ENCODE data around the gene ARHGEF18. TPM values are rescaled to one million over a fixed set of nuclear protein-coding genes. Genes with fewer than 3 reads are reported as not detected.
"Not testable (repeated sequence)": the region's sequence is repeated elsewhere in the genome, so short reads cannot be mapped to it uniquely, and the experiment has no call there.

ARHGEF18 gene
- total RNA-seq: 42.6 and 45.1 TPM in 2 replicates
- long read RNA-seq, partial matches to known transcripts: 7 of 8 reads
- long read RNA-seq, other reads (novel, unspliced or antisense): 1 of 8 reads

DNA sequence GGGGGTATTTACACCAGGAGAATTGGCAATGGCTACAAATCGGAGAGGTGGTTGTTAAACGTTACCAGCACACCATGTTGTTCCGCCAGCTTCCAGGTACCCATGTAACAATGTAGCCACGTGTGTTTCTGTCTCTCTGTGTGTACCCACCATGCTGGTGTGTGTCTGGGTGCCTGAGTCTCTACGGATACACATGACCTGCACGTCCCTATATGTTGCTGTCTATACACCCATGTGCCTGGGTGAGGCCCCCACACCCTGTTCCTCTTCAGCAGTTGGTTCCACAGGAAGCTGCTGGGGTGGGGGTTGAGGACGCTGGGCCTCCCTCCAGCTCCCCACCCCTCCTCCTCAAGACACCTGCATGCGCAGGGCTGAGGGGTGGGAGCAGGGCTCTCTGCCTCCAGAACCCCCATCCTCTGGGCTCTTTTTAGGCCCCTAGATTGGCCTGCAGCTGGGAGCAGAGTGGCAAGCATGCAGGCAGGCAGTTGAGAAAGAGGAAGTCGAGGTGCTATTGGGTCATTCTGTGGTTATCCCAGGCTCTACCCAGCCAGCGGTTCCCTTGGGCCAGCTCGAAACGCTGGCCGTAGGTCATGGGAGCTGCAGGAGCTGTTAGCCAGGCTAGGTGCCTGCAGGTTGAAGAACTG is at the start of gene ARHGEF18:
Gene ARHGEF18, plus strand, starts transcription at position 351 of the 644 bp plus-strand sequence. CDS start 13,954 bp downstream, outside the sequence.
- no peak for DNase-seq (ENCODE audit: extremely low spot score, unreplicated experiment)
- Mint-ChIP-seq H3K36me3 (ENCODE audit: unreplicated experiment) (no peaks in the 10 kb centered on the region), H3K9me3 (ENCODE audit: unreplicated experiment) (peaks cover 6% of the 10 kb centered on the region), H3K4me1 (ENCODE audit: unreplicated experiment) (no peaks in the 10 kb centered on the region), H3K27ac (ENCODE audit: unreplicated experiment) (no peak within 1 kb of the TSS), H3K27me3 (ENCODE audit: unreplicated experiment) (no peaks in the 10 kb centered on the region), H3K4me3 (ENCODE audit: unreplicated experiment) (no peak within 1 kb of the TSS)
- TF ChIP-seq, protein P1, sequence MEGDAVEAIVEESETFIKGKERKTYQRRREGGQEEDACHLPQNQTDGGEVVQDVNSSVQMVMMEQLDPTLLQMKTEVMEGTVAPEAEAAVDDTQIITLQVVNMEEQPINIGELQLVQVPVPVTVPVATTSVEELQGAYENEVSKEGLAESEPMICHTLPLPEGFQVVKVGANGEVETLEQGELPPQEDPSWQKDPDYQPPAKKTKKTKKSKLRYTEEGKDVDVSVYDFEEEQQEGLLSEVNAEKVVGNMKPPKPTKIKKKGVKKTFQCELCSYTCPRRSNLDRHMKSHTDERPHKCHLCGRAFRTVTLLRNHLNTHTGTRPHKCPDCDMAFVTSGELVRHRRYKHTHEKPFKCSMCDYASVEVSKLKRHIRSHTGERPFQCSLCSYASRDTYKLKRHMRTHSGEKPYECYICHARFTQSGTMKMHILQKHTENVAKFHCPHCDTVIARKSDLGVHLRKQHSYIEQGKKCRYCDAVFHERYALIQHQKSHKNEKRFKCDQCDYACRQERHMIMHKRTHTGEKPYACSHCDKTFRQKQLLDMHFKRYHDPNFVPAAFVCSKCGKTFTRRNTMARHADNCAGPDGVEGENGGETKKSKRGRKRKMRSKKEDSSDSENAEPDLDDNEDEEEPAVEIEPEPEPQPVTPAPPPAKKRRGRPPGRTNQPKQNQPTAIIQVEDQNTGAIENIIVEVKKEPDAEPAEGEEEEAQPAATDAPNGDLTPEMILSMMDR (IDR thresholded peaks at IDR 0.05): no peak

DNA sequence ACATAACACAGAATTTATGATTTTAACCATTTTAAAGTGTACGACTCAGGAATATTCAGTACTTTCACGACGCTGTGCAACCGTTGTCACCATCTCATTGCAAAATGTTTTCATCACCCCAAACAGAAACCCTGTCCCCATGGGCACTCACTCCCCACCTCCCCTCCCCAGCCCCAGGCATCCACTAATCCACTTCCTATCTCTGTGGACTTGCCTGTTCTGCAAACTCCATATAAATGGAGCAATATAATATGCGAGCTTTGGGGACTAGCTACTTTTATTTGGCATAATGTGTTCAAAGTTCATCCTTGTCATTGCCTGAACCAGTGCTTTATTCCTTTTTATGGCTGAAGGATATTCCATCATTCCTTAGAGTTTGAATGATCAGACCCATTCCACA is 47.2 kb upstream of the ARHGEF18 start:
- no peak for DNase-seq (ENCODE audit: extremely low spot score, unreplicated experiment)
- no peak overlapping the region for H3K4me3 Mint-ChIP-seq (ENCODE audit: unreplicated experiment)
- H3K9me3 Mint-ChIP-seq (ENCODE audit: unreplicated experiment): no peaks in the 10 kb centered on the region
- no peaks in the 10 kb centered on the region for H3K4me1 Mint-ChIP-seq (ENCODE audit: unreplicated experiment)
- TF ChIP-seq, protein P1 (IDR thresholded peaks at IDR 0.05): no peak
- no peak overlapping the region for H3K27ac Mint-ChIP-seq (ENCODE audit: unreplicated experiment)
- peaks cover 19% of the 10 kb centered on the region for H3K27me3 Mint-ChIP-seq (ENCODE audit: unreplicated experiment)
- H3K36me3 Mint-ChIP-seq (ENCODE audit: unreplicated experiment): no peaks in the 10 kb centered on the region

DNA sequence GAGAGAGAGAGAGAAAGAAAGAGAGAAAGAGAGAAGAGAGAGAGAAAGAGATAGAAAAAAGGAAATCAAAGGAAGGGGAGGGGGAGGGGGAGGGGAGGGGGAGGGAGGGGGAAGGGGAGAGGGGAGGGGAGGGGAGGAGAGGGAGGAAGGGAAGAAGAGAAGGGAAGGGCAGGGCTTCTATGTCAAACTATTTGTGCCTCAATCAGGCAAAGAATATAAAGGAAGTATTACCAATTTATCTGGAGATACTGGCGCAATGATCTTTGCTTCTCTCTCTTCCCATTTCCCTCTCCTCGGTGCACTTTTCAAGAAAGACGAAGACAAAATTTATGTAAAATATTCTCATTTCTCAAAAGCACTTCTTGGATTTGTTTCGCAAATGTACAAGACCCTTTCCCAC is 45.3 kb upstream of the ARHGEF18 start:
- Mint-ChIP-seq H3K4me1 (ENCODE audit: unreplicated experiment) (no peaks in the 10 kb centered on the region), H3K4me3 (ENCODE audit: unreplicated experiment) (no peak overlapping the region), H3K36me3 (ENCODE audit: unreplicated experiment) (no peaks in the 10 kb centered on the region), H3K27me3 (ENCODE audit: unreplicated experiment) (peaks cover 13% of the 10 kb centered on the region), H3K27ac (ENCODE audit: unreplicated experiment) (no peak overlapping the region), H3K9me3 (ENCODE audit: unreplicated experiment) (no peaks in the 10 kb centered on the region)
- TF ChIP-seq, protein P1 (IDR thresholded peaks at IDR 0.05): no peak
- DNase-seq (ENCODE audit: extremely low spot score, unreplicated experiment): no peak

DNA sequence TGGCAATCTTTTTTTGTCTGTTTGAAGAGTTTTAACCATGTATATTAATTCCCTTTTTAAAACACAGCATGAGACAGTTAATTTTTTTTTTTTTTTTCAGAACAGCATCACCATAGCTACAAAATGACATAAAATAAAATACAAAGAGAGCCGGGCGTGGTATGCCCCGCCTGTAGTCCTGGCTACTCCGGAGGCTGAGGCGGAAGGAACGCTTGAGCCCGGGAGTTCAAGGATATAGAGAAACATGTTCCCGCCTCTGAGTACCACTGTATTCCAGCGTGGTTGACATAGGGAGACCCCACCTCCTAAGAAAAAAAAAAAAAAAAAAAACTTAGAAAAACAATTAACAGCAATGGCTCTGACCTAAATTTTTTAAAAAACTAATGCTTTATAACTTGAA is 44.5 kb upstream of the ARHGEF18 start:
- Mint-ChIP-seq H3K4me3 (ENCODE audit: unreplicated experiment) (no peak overlapping the region), H3K27me3 (ENCODE audit: unreplicated experiment) (peaks cover 12% of the 10 kb centered on the region), H3K36me3 (ENCODE audit: unreplicated experiment) (no peaks in the 10 kb centered on the region), H3K4me1 (ENCODE audit: unreplicated experiment) (no peaks in the 10 kb centered on the region), H3K9me3 (ENCODE audit: unreplicated experiment) (no peaks in the 10 kb centered on the region), H3K27ac (ENCODE audit: unreplicated experiment) (no peak overlapping the region)
- TF ChIP-seq, protein P1 (IDR thresholded peaks at IDR 0.05): no peak
- no peak for DNase-seq (ENCODE audit: extremely low spot score, unreplicated experiment)

DNA sequence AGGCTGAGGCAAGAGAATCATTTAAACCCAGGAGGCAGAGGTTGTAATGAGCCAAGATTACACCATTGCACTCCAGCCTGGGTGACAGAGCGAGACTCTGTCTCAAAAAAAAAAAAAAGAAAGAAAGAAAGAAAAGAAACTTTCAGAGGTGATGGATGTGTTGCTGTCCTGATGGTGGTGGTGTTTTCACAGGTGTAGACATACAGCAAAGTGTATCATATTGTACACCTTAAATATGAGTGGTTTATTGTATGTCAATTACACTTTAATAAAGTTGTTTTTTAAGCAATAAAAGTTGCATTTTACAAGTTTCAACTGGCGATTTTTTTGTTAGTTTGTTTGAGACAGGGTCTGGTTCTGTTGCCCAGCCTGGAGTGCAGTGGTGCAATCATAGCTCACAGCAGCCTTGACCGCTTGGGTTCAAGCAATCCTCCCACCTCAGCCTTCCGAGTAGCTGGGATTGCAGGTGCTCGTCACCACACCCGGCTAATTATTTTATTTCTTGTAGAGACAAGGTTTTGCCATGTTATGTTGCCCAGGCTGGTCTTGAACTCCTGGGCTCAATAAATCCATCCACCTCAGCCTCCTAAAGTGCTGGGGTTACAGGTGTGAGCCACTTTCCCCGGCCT is 41.0 kb upstream of the ARHGEF18 start:
- no peaks in the 10 kb centered on the region for H3K4me1 Mint-ChIP-seq (ENCODE audit: unreplicated experiment)
- H3K27me3 Mint-ChIP-seq (ENCODE audit: unreplicated experiment): peaks cover 6% of the 10 kb centered on the region
- no peaks in the 10 kb centered on the region for H3K36me3 Mint-ChIP-seq (ENCODE audit: unreplicated experiment)
- no peak overlapping the region for H3K4me3 Mint-ChIP-seq (ENCODE audit: unreplicated experiment)
- TF ChIP-seq, protein P1 (IDR thresholded peaks at IDR 0.05): no peak
- no peaks in the 10 kb centered on the region for H3K9me3 Mint-ChIP-seq (ENCODE audit: unreplicated experiment)
- no peak for DNase-seq (ENCODE audit: extremely low spot score, unreplicated experiment)
- H3K27ac Mint-ChIP-seq (ENCODE audit: unreplicated experiment): no peak overlapping the region

DNA sequence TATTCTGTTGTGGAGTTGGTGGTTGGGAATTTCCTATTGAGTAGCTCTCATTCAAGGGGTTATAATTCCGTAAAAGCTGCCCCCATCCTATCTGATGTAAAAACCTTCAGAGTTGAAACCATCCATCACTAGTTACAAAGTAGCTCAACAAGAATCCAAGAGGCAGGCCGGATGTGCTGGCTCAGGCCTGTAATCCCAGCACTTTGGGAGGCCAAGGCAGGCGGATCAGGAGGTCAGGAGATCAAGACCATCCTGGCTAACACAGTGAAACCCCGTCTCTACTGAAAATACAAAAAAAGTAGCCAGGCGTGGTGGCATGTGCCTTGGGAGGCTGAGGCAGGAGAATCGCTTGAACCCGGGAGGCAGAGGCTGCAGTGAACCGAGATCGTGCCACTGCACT is 40.4 kb upstream of the ARHGEF18 start:
- H3K27me3 Mint-ChIP-seq (ENCODE audit: unreplicated experiment); H3K4me3 Mint-ChIP-seq (ENCODE audit: unreplicated experiment); H3K9me3 Mint-ChIP-seq (ENCODE audit: unreplicated experiment); DNase-seq (ENCODE audit: extremely low spot score, unreplicated experiment); H3K4me1 Mint-ChIP-seq (ENCODE audit: unreplicated experiment); H3K27ac Mint-ChIP-seq (ENCODE audit: unreplicated experiment); H3K36me3 Mint-ChIP-seq (ENCODE audit: unreplicated experiment): not testable (repeated sequence)

All from osteocyte (in vitro differentiated cells).